ENCODE results near the gene CACNA1C.

GRCh38 chr12:2208837-2209635 is 156.2 kb downstream of the CACNA1C start:
- TF ChIP-seq CTCF (IDR thresholded peaks at IDR 0.05), result no peak
- no peak for TF ChIP-seq POLR2A (IDR thresholded peaks at IDR 0.05)

All from esophagus squamous epithelium (tissue), 4 donors.